ENCODE data around the gene CECR2. TPM values are rescaled to one million over a fixed set of nuclear protein-coding genes. Genes with fewer than 3 reads are reported as not detected.

The CECR2 gene
- total RNA-seq, 4 donors from 2014 or later = 1.1 to 2.1 (median 1.3) TPM

DNA sequence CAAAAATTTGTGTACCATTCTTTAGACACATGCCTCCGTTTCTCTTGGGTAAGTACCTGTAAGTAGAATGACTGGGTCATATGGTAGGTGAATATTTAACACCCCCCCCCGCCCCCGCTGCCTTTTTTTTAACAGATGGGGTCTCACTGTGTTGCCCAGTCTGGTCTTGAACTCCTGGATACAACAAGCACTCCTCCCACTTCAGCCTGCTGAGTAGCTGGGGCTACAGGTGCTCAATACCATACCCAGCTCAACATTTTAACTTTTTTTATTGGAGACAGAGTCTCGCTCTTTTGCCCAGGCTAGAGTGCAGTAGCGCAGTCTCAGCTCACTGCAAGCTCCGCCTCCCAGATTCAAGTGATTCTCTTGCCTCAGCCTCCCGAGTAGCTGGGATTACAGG, 32.5 kb downstream of the CECR2 start:
- intact Hi-C loops (cut with DNase I) = no loop called here
- no peak for DNase-seq (ENCODE audit: extremely low spot score)
- Histone ChIP-seq H3K4me1 (peaks cover 0 to 13% (median 2%) of the 10 kb centered on the region in 4 donors), H3K36me3 (no peaks in the 10 kb centered on the region), H3K4me3 (no peak overlapping the region), H3K27ac (replicated peaks in 1 of 4) (no peak overlapping the region), H3K27me3 (no peaks in the 10 kb centered on the region), H3K9me3 (no peaks in the 10 kb centered on the region)
- TF ChIP-seq POLR2A (IDR thresholded peaks at IDR 0.05; ENCODE audit: low read depth) (no peak), POLR2AphosphoS5 (IDR thresholded peaks at IDR 0.05) (no peak), EP300 (IDR thresholded peaks at IDR 0.05) (no peak)
- TF ChIP-seq, protein P1, sequence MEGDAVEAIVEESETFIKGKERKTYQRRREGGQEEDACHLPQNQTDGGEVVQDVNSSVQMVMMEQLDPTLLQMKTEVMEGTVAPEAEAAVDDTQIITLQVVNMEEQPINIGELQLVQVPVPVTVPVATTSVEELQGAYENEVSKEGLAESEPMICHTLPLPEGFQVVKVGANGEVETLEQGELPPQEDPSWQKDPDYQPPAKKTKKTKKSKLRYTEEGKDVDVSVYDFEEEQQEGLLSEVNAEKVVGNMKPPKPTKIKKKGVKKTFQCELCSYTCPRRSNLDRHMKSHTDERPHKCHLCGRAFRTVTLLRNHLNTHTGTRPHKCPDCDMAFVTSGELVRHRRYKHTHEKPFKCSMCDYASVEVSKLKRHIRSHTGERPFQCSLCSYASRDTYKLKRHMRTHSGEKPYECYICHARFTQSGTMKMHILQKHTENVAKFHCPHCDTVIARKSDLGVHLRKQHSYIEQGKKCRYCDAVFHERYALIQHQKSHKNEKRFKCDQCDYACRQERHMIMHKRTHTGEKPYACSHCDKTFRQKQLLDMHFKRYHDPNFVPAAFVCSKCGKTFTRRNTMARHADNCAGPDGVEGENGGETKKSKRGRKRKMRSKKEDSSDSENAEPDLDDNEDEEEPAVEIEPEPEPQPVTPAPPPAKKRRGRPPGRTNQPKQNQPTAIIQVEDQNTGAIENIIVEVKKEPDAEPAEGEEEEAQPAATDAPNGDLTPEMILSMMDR (IDR thresholded peaks at IDR 0.05) = no peak
- 89% methylated on average over 7 of the region's 7 CpGs for WGBS

DNA sequence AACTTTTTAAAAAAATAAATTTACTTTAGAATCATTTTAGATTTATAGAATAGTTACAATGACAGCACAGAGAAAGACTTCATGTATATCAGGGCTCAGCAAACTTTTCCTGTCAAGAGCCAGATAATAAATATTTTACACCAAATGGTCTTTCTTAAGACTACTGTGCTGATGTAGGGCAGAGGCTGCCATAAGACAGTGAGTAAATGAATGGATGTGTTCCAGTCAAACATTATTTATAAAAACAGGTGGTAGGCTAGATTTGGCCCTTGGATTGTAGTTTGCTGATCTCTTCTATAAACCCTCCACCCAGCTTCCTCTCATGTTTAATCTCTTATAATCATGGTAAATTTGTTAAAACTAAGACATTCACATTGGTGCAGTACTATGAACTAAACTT, 33.0 kb downstream of the CECR2 start:
- TF ChIP-seq EP300 (IDR thresholded peaks at IDR 0.05) (no peak), POLR2AphosphoS5 (IDR thresholded peaks at IDR 0.05) (no peak), POLR2A (IDR thresholded peaks at IDR 0.05; ENCODE audit: low read depth) (no peak)
- TF ChIP-seq, protein P1 (IDR thresholded peaks at IDR 0.05) = no peak
- intact Hi-C loops (cut with DNase I) = no loop called here
- H3K4me1 ChIP-seq = peaks cover 0 to 19% (median 3%) of the 10 kb centered on the region in 4 donors

DNA sequence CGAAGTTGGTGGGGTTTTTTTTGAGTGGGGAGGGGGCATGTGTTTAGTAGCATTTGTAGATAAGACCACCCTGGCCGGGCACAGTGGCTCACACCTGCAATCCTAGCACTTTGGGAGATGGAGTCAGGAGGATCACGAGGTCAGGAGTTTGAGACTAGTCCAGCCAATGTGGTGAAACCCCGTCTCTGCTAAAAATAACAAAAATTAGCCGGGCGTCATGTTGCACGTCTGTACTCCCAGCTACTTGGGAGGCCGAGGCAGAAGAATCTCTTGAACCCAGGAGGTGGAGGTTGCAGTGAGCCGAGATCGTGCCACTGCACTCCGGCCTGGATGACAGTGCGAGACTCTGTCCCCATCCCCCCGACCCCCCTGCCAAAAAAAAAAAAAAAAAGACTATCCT, 34.6 kb downstream of the CECR2 start:
- H3K27me3 ChIP-seq = no peaks in the 10 kb centered on the region
- DNase-seq (ENCODE audit: extremely low spot score) = no peak
- H3K36me3 ChIP-seq = no peaks in the 10 kb centered on the region
- TF ChIP-seq POLR2AphosphoS5 (IDR thresholded peaks at IDR 0.05) (no peak), POLR2A (IDR thresholded peaks at IDR 0.05; ENCODE audit: low read depth) (no peak), EP300 (IDR thresholded peaks at IDR 0.05) (no peak)
- TF ChIP-seq, protein P1 (IDR thresholded peaks at IDR 0.05) = no peak
- H3K4me1 ChIP-seq = peaks cover 0 to 21% (median 3%) of the 10 kb centered on the region in 4 donors
- 77% methylated on average over 13 of the region's 13 CpGs for WGBS
- no peak overlapping the region for H3K4me3 ChIP-seq
- intact Hi-C loops (cut with DNase I) = no loop called here
- no peaks in the 10 kb centered on the region for H3K9me3 ChIP-seq
- no peak overlapping the region for H3K27ac ChIP-seq (replicated peaks in 1 of 4)

More for the DNA sequence above, 33.0 kb downstream of the CECR2 start:
- Histone ChIP-seq H3K36me3 (no peaks in the 10 kb centered on the region), H3K27me3 (no peaks in the 10 kb centered on the region), H3K4me3 (no peak overlapping the region), H3K9me3 (no peaks in the 10 kb centered on the region), H3K27ac (replicated peaks in 1 of 4) (no peak overlapping the region)
- no peak for DNase-seq (ENCODE audit: extremely low spot score)

GRCh38 chr22:17407643-17408042, 38.4 kb downstream of the CECR2 start:
- no peak overlapping the region for H3K27ac ChIP-seq (replicated peaks in 1 of 4)
- H3K36me3 ChIP-seq = no peaks in the 10 kb centered on the region
- H3K9me3 ChIP-seq = no peaks in the 10 kb centered on the region
- H3K4me1 ChIP-seq = peaks cover 0 to 30% (median 3%) of the 10 kb centered on the region in 4 donors
- TF ChIP-seq EP300 (IDR thresholded peaks at IDR 0.05) = no peak
- TF ChIP-seq, protein P1 (IDR thresholded peaks at IDR 0.05) = no peak
- no peak for TF ChIP-seq POLR2A (IDR thresholded peaks at IDR 0.05; ENCODE audit: low read depth)
- TF ChIP-seq POLR2AphosphoS5 (IDR thresholded peaks at IDR 0.05) = no peak
- 77% methylated on average over 5 of the region's 5 CpGs for WGBS
- no peak overlapping the region for H3K4me3 ChIP-seq
- peaks cover 0 to 4% (median 0%) of the 10 kb centered on the region in 4 donors for H3K27me3 ChIP-seq
- DNase-seq (ENCODE audit: extremely low spot score) = no peak
- intact Hi-C loops (cut with DNase I) = no loop called here

- H3K4me1 ChIP-seq = peaks cover 0 to 24% (median 3%) of the 10 kb centered on the region in 4 donors
- peaks cover 0 to 4% (median 0%) of the 10 kb centered on the region in 4 donors for H3K27me3 ChIP-seq
- TF ChIP-seq, protein P1 (IDR thresholded peaks at IDR 0.05) = no peak
- TF ChIP-seq EP300 (IDR thresholded peaks at IDR 0.05) (no peak), POLR2AphosphoS5 (IDR thresholded peaks at IDR 0.05) (no peak), POLR2A (IDR thresholded peaks at IDR 0.05; ENCODE audit: low read depth) (no peak)
- 80% methylated on average over 4 of the region's 4 CpGs for WGBS
- no peaks in the 10 kb centered on the region for H3K36me3 ChIP-seq
- no peak for DNase-seq (ENCODE audit: extremely low spot score)
- H3K27ac ChIP-seq (replicated peaks in 1 of 4) = no peak overlapping the region
- H3K4me3 ChIP-seq = no peak overlapping the region
- intact Hi-C loops (cut with DNase I) = no loop called here
- H3K9me3 ChIP-seq = no peaks in the 10 kb centered on the region
Observed at GRCh38 chr22:17410576-17410975, 41.3 kb downstream of the CECR2 start.
